T47D (cell line): ENCODE data around the gene PRLH.
A peak's percentile ranks its signal among the peaks of the same experiment; 100 is the strongest.
"Not testable (repeated sequence)": the region's sequence is repeated elsewhere in the genome, so short reads cannot be mapped to it uniquely, and the experiment has no call there.

Experiments used
- DNase-seq, 2 experiments: peaks; one replicate each; pipeline versions ENCODE4 v3.0.0 to v3.0.0-alpha.2; 2011 to 2012; ENCODE audit warnings: low read depth in 1 of 2, low spot score in 1 of 2
- JUND ChIP-seq: IDR thresholded peaks from 2 replicates; pipeline ENCODE4 v1.6.1; 2012; ENCODE audit warnings: low read depth
- in situ Hi-C: cut with HindIII; loops from 2 replicates; pipeline ENCODE4 v1.10.0; 2016; ENCODE audit warnings: low sequenced_read_pairs, low pct_unique_long_range_greater_than_20kb

PRLH gene

GRCh38 chr2:237583385-237584295 lies 17.3 kb downstream of the PRLH start:
- TF ChIP-seq JUND = no peak
- no peak for DNase-seq
- in situ Hi-C loops = no loop called here

- no peak for DNase-seq
- in situ Hi-C loops = no loop called here
- TF ChIP-seq JUND = no peak
Observed at GRCh38 chr2:237585590-237586221, 19.3 kb downstream of the PRLH start.

GRCh38 chr2:237588044-237588696 lies 21.8 kb downstream of the PRLH start:
- no peak for TF ChIP-seq JUND
- DNase-seq = peak in 1 of 2 experiments; percentile 55
- in situ Hi-C loops = no loop called here

- peak; percentile 63 to 94 for DNase-seq
- no peak for TF ChIP-seq JUND
- in situ Hi-C loops = no loop called here
Observed at GRCh38 chr2:237590272-237591140, 24.1 kb downstream of the PRLH start, which contains the start of gene RAB17. RAB17 (minus strand) TSS chr2:237590734; CDS start chr2:237586154, 4,580 bp downstream.

GRCh38 chr2:237591141-237591881 lies 24.9 kb downstream of the PRLH start:
- in situ Hi-C loops = no loop called here
- no peak for TF ChIP-seq JUND
- DNase-seq = peak; percentile 54 to 94

GRCh38 chr2:237592425-237592980 lies 26.1 kb downstream of the PRLH start:
- DNase-seq = no peak
- in situ Hi-C loops = no loop called here
- TF ChIP-seq JUND = no peak

GRCh38 chr2:237593036-237593435 lies 26.7 kb downstream of the PRLH start:
- in situ Hi-C loops = no loop called here
- no peak for DNase-seq
- TF ChIP-seq JUND = no peak

- in situ Hi-C loops = no loop called here
- DNase-seq = no peak
- no peak for TF ChIP-seq JUND
Observed at GRCh38 chr2:237593596-237594320, 27.4 kb downstream of the PRLH start.

- DNase-seq = peak in 1 of 2 experiments; percentile 44
- TF ChIP-seq JUND = no peak
- in situ Hi-C loops = no loop called here
Observed at GRCh38 chr2:237594514-237594871, 28.1 kb downstream of the PRLH start.

- in situ Hi-C loops, DNase-seq: not testable (repeated sequence)
Observed at GRCh38 chr2:237595829-237596519, 29.6 kb downstream of the PRLH start.
